HG03342 (cell line): Measurements from ENCODE around the gene VPS26C.
A peak's percentile ranks its signal among the peaks of the same experiment; 100 is the strongest.

Source experiments
- ATAC-seq: cut with Tn5 transposase; IDR thresholded peaks from one replicate; pipeline ENCODE4 v1.9.1; 2021; ENCODE audit warnings: mild to moderate bottlenecking, moderate library complexity; ENCODE audit not compliant: unreplicated experiment

Gene VPS26C

GRCh38 chr21:37207441-37208009, 59.6 kb downstream of the VPS26C start:
- ATAC-seq: peak; percentile 54

GRCh38 chr21:37206496-37206895, 60.6 kb downstream of the VPS26C start:
- no peak for ATAC-seq

- no peak for ATAC-seq
Measured at GRCh38 chr21:37204580-37204979, 62.6 kb downstream of the VPS26C start.

- ATAC-seq: no peak
Measured at GRCh38 chr21:37202221-37203110, 64.7 kb downstream of the VPS26C start.

GRCh38 chr21:37200641-37201480, 66.3 kb downstream of the VPS26C start:
- no peak for ATAC-seq

- ATAC-seq: no peak
Measured at GRCh38 chr21:37199057-37199924, 67.8 kb downstream of the VPS26C start.

GRCh38 chr21:37197746-37198145, 69.4 kb downstream of the VPS26C start:
- ATAC-seq: no peak

- no peak for ATAC-seq
Measured at GRCh38 chr21:37196847-37197246, 70.3 kb downstream of the VPS26C start.

- no peak for ATAC-seq
Measured at GRCh38 chr21:37195610-37196009, 71.5 kb downstream of the VPS26C start.

- no peak for ATAC-seq
Measured at GRCh38 chr21:37195059-37195458, 72.1 kb downstream of the VPS26C start.

- no peak for ATAC-seq
Measured at GRCh38 chr21:37193676-37194075, 73.5 kb downstream of the VPS26C start.

- no peak for ATAC-seq
Measured at GRCh38 chr21:37193006-37193405, 74.1 kb downstream of the VPS26C start.

GRCh38 chr21:37192019-37192418, 75.1 kb downstream of the VPS26C start:
- no peak for ATAC-seq

- no peak for ATAC-seq
Measured at GRCh38 chr21:37188825-37189224, 78.3 kb downstream of the VPS26C start.

GRCh38 chr21:37186983-37187382, 80.2 kb downstream of the VPS26C start:
- no peak for ATAC-seq

- ATAC-seq: no peak
Measured at GRCh38 chr21:37184784-37185593, 82.1 kb downstream of the VPS26C start.

- no peak for ATAC-seq
Measured at GRCh38 chr21:37183749-37184148, 83.4 kb downstream of the VPS26C start.

GRCh38 chr21:37182222-37182621, 84.9 kb downstream of the VPS26C start:
- no peak for ATAC-seq

GRCh38 chr21:37181059-37181458, 86.1 kb downstream of the VPS26C start:
- no peak for ATAC-seq

GRCh38 chr21:37176716-37177115, 90.4 kb downstream of the VPS26C start:
- no peak for ATAC-seq
